ENCODE results near the gene ZNF616. TPM values are rescaled to one million over a fixed set of nuclear protein-coding genes. Genes with fewer than 3 reads are reported as not detected.

The ZNF616 gene
- total RNA-seq: 35.1 TPM

GRCh38 chr19:52139252-52140031, at the start of gene ZNF616:
Gene ZNF616 (minus strand): TSS chr19:52139938. CDS start chr19:52130512, 9,426 bp downstream.

GRCh38 chr19:52171321-52172169, 31.8 kb upstream of the ZNF616 start, which contains the start of gene ZNF836:
Gene ZNF836 (minus strand): TSS chr19:52171621. CDS start chr19:52168072, 3,549 bp downstream.

GRCh38 chr19:52095172-52096014, 44.3 kb downstream of the ZNF616 start, which contains the start of gene ZNF841:
Gene ZNF841 (minus strand): TSS chr19:52095765. CDS start chr19:52084801, 10,964 bp downstream.

Small RNAs within 50 kb of the gene (small RNA-seq; reads per million reads assigned to genes)
- gene RPL37P23 (ENCODE audit: low replicate concordance): not detected

Other genes starting within 250 kb of the ZNF616 start
- gene ZNF649, start 234.9 kb downstream of the ZNF616 start, total RNA-seq: 47.3 TPM
- gene ZNF613, start 212.5 kb downstream of the ZNF616 start, total RNA-seq: 18.5 TPM
- 21.9 TPM for gene ZNF350, start 153.1 kb downstream of the ZNF616 start, total RNA-seq
- gene ZNF615, start 131.7 kb downstream of the ZNF616 start, total RNA-seq: 31.3 TPM
- gene ZNF614, start 111.6 kb downstream of the ZNF616 start, total RNA-seq: 29.1 TPM
- 33.8 TPM for gene ZNF432, start 91.1 kb downstream of the ZNF616 start, total RNA-seq
- gene ZNF841, start 44.2 kb downstream of the ZNF616 start, total RNA-seq: 68.9 TPM
- gene ZNF836, start 31.7 kb upstream of the ZNF616 start, total RNA-seq: 48.2 TPM
- 286 TPM for gene PPP2R1A, start 50.1 kb upstream of the ZNF616 start, total RNA-seq
- 19.1 TPM for gene ZNF766, start 129.6 kb upstream of the ZNF616 start, total RNA-seq
- gene ZNF480, start 157.2 kb upstream of the ZNF616 start, total RNA-seq: 14.7 TPM
- gene ZNF610, start 196.3 kb upstream of the ZNF616 start, total RNA-seq: 24.4 TPM
- gene ZNF880, start 230.0 kb upstream of the ZNF616 start, total RNA-seq: 122 TPM

Data from parietal lobe (tissue), 2 donors.